ENCODE data around the gene SULT1C3. TPM values are rescaled to one million over a fixed set of nuclear protein-coding genes. Genes with fewer than 3 reads are reported as not detected.

SULT1C3 gene
- total RNA-seq, 6 experiments from 2014 or later, result not detected

GRCh38 chr2:108200569-108200968, 39.2 kb upstream of the SULT1C3 start:
- no peak overlapping the region for H3K4me3 Mint-ChIP-seq
- H3K36me3 Mint-ChIP-seq (ENCODE audit: low read depth), result peaks cover 6% of the 10 kb centered on the region
- H3K27ac Mint-ChIP-seq, result no peak overlapping the region
- TF ChIP-seq CTCF (IDR thresholded peaks at IDR 0.05), result no peak
- peaks cover 2% of the 10 kb centered on the region; the same call in 1 of the 2 replicates for H3K27me3 Mint-ChIP-seq (ENCODE audit: insufficient read depth)
- peaks cover 8% of the 10 kb centered on the region for H3K4me1 Mint-ChIP-seq (ENCODE audit: low read depth)
- H3K9me3 Mint-ChIP-seq, result peaks cover 5% of the 10 kb centered on the region; the same call in 1 of the 2 replicates
- no peak for DNase-seq

- Mint-ChIP-seq H3K9me3 (peaks cover 4% of the 10 kb centered on the region; the same call in 1 of the 2 replicates), H3K4me1 (ENCODE audit: low read depth) (no peaks in the 10 kb centered on the region), H3K27ac (no peak overlapping the region), H3K36me3 (ENCODE audit: low read depth) (no peaks in the 10 kb centered on the region), H3K27me3 (ENCODE audit: insufficient read depth) (peaks cover 16% of the 10 kb centered on the region), H3K4me3 (no peak overlapping the region)
- TF ChIP-seq CTCF (IDR thresholded peaks at IDR 0.05), result no peak
- no peak for DNase-seq
These were observed 27.1 kb upstream of the SULT1C3 start for GRCh38 chr2:108212671-108213070.

- Mint-ChIP-seq H3K27ac (no peak overlapping the region), H3K27me3 (ENCODE audit: insufficient read depth) (peaks cover 1% of the 10 kb centered on the region; the same call in 1 of the 2 replicates), H3K4me1 (ENCODE audit: low read depth) (peaks cover 9% of the 10 kb centered on the region), H3K9me3 (peaks cover under 1% of the 10 kb centered on the region; the same call in 1 of the 2 replicates), H3K4me3 (no peak overlapping the region; the same call in 1 of the 2 replicates), H3K36me3 (ENCODE audit: low read depth) (no peaks in the 10 kb centered on the region)
- DNase-seq, result peak; percentile 60
- TF ChIP-seq CTCF (IDR thresholded peaks at IDR 0.05), result peak; percentile 73
These were observed 24.0 kb upstream of the SULT1C3 start for GRCh38 chr2:108215794-108216211.

GRCh38 chr2:108217211-108217610, 22.6 kb upstream of the SULT1C3 start:
- no peak overlapping the region for H3K27ac Mint-ChIP-seq
- no peak for DNase-seq
- no peaks in the 10 kb centered on the region for H3K36me3 Mint-ChIP-seq (ENCODE audit: low read depth)
- H3K4me3 Mint-ChIP-seq, result no peak overlapping the region
- H3K27me3 Mint-ChIP-seq (ENCODE audit: insufficient read depth), result no peaks in the 10 kb centered on the region
- H3K4me1 Mint-ChIP-seq (ENCODE audit: low read depth), result peaks cover 9% of the 10 kb centered on the region
- no peak for TF ChIP-seq CTCF (IDR thresholded peaks at IDR 0.05)
- no peaks in the 10 kb centered on the region for H3K9me3 Mint-ChIP-seq

- no peak for TF ChIP-seq CTCF (IDR thresholded peaks at IDR 0.05)
- Mint-ChIP-seq H3K27me3 (ENCODE audit: insufficient read depth) (peaks cover 1% of the 10 kb centered on the region; the same call in 1 of the 2 replicates), H3K4me1 (ENCODE audit: low read depth) (peaks cover 9% of the 10 kb centered on the region), H3K27ac (0 out of 2 replicates have a peak overlapping the region, but pooled peaks have one; percentile 11), H3K4me3 (no peak overlapping the region), H3K36me3 (ENCODE audit: low read depth) (peaks cover 9% of the 10 kb centered on the region), H3K9me3 (peaks cover 16% of the 10 kb centered on the region; the same call in 1 of the 2 replicates)
- no peak for DNase-seq
These were observed 20.1 kb upstream of the SULT1C3 start for GRCh38 chr2:108219688-108220087.

Measured in HFFc6 (cell line).